ENCODE results near the gene COG5.
A peak's percentile ranks its signal among the peaks of the same experiment; 100 is the strongest.

The COG5 gene

DNA sequence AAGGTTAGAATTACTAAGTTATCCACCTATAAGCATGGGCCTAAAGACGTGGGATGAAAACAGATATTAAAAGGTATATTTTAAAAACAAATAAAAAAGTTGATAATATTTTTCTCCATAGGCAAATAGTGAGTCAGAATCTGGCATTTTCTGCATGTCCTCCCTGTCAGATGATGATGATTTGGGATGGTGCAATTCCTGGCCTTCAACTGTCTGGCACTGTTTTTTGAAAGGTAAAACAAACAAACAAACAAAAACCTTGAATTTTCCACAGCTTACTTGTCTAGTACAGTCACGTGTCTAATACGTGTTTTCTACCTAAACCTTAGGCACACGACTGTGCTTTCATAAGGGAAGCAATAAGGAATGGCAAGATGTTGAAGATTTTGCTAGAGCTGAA lies 377.5 kb downstream of the COG5 start:
- no peak for DNase-seq (ENCODE audit: low read depth in 2 of 2)

GRCh38 chr7:107185716-107186115 lies 378.0 kb downstream of the COG5 start:
- DNase-seq (ENCODE audit: low read depth in 2 of 2) = no peak

GRCh38 chr7:107181172-107181571 lies 382.5 kb downstream of the COG5 start:
- DNase-seq (ENCODE audit: low read depth in 2 of 2) = no peak

DNA sequence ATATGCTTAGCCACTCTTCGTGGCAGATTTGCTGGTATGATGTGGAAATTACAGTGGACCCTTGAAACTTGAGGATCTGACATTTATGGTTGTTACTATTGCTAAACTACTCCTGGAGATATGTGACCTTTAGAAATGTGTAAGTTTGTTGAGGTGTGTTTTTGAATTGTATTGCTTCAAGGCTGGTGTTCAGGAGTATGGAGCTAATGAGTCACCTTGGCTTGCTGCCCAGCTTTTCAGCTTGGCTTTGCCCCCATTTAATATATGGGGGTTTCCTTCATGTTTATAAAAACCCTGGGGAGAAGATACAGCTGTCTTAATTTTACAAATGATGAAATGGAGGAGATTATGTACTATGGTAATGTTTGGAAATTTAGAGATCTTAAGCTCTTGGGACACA lies 383.3 kb downstream of the COG5 start:
- peak; percentile 46 to 64 for DNase-seq (ENCODE audit: low read depth in 2 of 2)

GRCh38 chr7:107179326-107180164 lies 384.2 kb downstream of the COG5 start:
- DNase-seq (ENCODE audit: low read depth in 2 of 2) = no peak

GRCh38 chr7:107173691-107174406 lies 389.9 kb downstream of the COG5 start:
- DNase-seq (ENCODE audit: low read depth in 2 of 2) = no peak

- no peak for DNase-seq (ENCODE audit: low read depth in 2 of 2)
Observed at GRCh38 chr7:107173191-107173590, 390.5 kb downstream of the COG5 start.

- DNase-seq (ENCODE audit: low read depth in 2 of 2) = no peak
Observed at GRCh38 chr7:107172276-107173032, 391.3 kb downstream of the COG5 start.

DNA sequence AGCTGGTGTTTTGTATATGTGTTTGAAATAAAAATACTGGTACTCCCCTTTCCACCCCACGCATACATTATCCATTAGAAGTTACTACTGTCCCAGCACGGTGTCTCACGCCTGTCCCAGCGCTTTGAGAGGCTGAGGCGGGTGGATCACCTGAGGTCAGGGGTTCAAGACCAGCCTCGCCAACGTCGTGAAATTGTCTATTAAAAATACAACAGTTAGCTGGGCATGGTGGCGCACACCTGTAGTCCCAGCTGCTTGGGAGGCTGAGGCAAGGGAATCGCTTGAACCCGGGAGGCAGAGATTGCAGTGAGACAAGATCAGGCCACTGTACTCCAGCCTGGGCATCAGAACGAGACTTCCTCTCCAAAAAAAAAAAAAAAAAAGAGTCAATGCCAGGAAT lies 392.2 kb downstream of the COG5 start:
- DNase-seq (ENCODE audit: low read depth in 2 of 2) = no peak

GRCh38 chr7:107170051-107170915 lies 393.4 kb downstream of the COG5 start:
- no peak for DNase-seq (ENCODE audit: low read depth in 2 of 2)

GRCh38 chr7:107169120-107170050 lies 394.3 kb downstream of the COG5 start:
- peak; percentile 79 to 87 for DNase-seq (ENCODE audit: low read depth in 2 of 2)

GRCh38 chr7:107168233-107169119 lies 395.2 kb downstream of the COG5 start, which contains the start of gene HBP1:
Gene HBP1, plus strand, starts transcription at chr7:107169003. Its CDS starts 10,891 bp downstream, at chr7:107179894.
- peak; percentile 94 to 97 for DNase-seq (ENCODE audit: low read depth in 2 of 2)

DNA sequence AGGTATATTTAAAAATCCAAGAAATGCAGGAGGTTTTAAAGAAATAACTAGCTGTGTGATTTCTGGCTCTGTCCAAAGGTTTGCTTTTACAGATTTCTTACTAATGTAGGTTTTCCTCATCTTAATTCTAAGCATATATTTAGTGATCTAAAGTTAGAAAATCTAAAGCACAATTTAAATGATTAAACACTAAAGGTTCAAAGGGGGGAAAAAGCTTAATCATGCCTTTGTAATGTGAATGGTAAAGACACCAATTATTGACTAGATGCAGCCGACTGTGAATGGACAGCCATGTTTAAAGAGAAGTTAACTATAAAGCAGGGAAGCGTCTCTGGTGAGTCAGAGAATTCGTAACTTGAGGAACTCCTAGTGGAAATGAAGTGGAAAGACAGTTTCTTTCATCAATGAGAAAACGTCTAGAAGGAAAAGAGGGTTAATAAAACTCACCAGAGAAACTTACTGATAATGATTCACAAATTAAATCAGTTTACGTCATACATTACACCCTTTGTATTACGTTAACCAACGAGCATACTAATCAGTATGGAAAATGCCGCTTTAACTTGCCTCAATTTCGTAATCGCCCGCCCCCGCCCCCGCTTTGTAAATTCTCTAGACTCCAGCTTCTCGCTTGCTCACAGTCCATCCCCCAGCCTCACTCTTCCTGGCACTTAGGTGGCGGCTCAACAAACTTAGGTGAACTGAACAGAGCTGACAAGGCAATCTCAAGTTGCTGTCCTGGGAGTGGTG lies 396.1 kb downstream of the COG5 start:
- peak in 1 of 2 donors; percentile 52 for DNase-seq (ENCODE audit: low read depth in 2 of 2)

DNA sequence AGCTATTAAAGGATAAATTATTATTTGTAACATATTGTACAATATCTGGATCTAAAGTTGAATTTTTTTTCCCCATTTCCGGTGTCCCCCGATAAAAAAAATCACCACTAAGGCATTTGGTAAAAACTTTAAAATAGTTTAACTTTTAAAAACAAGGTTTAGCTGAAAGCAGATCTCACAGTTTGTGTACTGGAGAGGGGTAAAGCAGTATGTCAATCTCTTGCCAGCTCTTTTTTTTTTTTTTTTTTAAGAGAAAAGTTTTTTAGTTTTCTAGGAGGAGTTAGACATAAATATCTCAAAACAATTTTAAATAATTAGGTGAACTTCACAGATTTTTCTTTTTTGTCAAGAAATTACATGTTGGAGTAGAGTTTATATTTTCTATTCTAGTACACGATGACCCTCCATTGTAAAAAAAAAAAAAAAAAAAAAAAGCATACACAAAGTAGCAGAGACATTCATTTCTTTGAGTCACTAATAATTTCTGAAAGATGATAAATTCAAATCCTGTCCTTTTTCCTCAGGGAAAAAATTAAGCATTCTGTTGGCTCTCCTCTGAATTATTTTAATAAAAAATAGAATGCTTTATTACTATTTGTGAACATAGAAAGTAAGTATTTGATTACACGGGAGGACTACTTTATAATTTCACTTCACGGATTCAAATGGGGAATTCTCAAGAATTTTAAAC lies 396.8 kb downstream of the COG5 start:
- DNase-seq (ENCODE audit: low read depth in 2 of 2) = no peak

DNA sequence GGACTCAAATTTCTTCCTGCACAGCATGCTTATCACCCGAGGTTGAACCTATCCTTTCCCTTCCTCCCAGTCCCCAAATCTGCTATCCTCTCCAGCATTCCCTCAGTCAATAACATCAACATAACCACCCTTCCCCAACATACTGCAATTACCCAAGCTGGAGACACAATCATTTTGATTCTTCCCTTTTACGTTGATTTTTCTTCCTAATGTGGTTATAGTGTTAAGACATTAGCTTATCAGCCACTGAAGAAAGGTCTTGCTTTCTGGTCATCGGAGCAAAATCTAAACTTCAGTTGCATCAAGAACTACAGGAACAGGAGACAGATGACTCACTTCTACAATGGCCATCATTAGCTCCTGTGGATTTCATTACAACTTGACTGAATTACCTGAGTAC lies 398.4 kb downstream of the COG5 start:
- DNase-seq (ENCODE audit: low read depth in 2 of 2) = no peak

DNA sequence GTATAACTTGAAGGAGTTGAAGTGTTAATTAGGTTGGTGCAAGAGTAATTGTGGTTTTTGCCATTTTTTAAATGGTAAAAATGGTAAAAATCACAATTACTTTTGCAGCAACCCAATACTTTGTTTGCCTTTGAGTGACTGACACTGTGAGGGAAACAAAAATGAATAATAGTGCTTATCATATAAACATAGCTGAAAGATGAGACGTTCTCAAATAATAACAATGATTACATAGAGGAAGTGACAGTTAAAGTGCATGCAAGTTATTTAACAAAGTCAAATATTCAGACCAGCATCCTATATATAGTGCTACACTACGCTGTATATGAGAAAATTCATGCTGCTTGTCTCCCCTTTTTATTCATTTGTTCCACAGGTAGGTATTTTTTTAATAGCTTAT lies 399.6 kb downstream of the COG5 start:
- no peak for DNase-seq (ENCODE audit: low read depth in 2 of 2)

- no peak for DNase-seq (ENCODE audit: low read depth in 2 of 2)
Observed at GRCh38 chr7:107162475-107162874, 401.2 kb downstream of the COG5 start.

DNA sequence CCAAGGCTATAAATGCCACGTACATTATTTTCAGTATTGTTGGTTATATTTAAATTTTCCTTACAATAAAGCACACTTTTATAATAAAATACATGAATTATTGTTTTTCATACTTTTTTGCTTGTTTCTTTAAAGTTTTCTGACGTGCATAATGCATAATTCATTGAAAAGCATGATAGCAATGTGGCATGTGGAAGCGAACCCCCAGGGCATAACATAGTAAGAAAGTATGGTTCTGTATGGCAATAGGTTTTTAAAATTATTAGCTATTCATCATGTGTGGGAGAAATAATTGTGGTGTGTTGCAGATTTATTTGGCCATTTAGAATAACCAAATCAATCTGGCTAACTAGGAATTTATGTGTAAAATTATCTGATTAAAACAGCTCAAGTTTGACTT lies 402.3 kb downstream of the COG5 start:
- DNase-seq (ENCODE audit: low read depth in 2 of 2) = no peak
